GM19324 (cell line): ENCODE measurements around the gene CEACAM7.

Experiments used
- ATAC-seq: cut with Tn5 transposase; IDR thresholded peaks from one replicate; pipeline ENCODE4 v1.9.1; 2021; ENCODE audit warnings: mild to moderate bottlenecking, moderate library complexity; ENCODE audit not compliant: unreplicated experiment, low FRiP score

Gene CEACAM7

DNA sequence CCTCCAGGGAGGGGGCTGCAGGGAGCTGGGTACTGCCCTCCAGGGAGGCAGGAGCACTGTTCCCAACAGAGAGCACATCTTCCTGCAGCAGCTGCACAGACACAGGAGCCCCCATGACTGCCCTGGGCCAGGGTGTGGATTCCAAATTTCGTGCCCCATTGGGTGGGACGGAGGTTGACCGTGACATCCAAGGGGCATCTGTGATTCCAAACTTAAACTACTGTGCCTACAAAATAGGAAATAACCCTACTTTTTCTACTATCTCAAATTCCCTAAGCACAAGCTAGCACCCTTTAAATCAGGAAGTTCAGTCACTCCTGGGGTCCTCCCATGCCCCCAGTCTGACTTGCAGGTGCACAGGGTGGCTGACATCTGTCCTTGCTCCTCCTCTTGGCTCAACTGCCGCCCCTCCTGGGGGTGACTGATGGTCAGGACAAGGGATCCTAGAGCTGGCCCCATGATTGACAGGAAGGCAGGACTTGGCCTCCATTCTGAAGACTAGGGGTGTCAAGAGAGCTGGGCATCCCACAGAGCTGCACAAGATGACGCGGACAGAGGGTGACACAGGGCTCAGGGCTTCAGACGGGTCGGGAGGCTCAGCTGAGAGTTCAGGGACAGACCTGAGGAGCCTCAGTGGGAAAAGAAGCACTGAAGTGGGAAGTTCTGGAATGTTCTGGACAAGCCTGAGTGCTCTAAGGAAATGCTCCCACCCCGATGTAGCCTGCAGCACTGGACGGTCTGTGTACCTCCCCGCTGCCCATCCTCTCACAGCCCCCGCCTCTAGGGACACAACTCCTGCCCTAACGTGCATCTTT lies 12.5 kb upstream of the CEACAM7 start:
- ATAC-seq: no peak

GRCh38 chr19:41699968-41700323 lies 11.9 kb upstream of the CEACAM7 start:
- no peak for ATAC-seq

GRCh38 chr19:41699231-41699967 lies 11.3 kb upstream of the CEACAM7 start:
- no peak for ATAC-seq

- ATAC-seq: no peak
Observed at GRCh38 chr19:41698746-41699230, 10.7 kb upstream of the CEACAM7 start.

GRCh38 chr19:41697198-41697855 lies 9.3 kb upstream of the CEACAM7 start:
- ATAC-seq: no peak

GRCh38 chr19:41696402-41697197 lies 8.5 kb upstream of the CEACAM7 start:
- ATAC-seq: no peak

- no peak for ATAC-seq
Observed at GRCh38 chr19:41695745-41696144, 7.7 kb upstream of the CEACAM7 start.

DNA sequence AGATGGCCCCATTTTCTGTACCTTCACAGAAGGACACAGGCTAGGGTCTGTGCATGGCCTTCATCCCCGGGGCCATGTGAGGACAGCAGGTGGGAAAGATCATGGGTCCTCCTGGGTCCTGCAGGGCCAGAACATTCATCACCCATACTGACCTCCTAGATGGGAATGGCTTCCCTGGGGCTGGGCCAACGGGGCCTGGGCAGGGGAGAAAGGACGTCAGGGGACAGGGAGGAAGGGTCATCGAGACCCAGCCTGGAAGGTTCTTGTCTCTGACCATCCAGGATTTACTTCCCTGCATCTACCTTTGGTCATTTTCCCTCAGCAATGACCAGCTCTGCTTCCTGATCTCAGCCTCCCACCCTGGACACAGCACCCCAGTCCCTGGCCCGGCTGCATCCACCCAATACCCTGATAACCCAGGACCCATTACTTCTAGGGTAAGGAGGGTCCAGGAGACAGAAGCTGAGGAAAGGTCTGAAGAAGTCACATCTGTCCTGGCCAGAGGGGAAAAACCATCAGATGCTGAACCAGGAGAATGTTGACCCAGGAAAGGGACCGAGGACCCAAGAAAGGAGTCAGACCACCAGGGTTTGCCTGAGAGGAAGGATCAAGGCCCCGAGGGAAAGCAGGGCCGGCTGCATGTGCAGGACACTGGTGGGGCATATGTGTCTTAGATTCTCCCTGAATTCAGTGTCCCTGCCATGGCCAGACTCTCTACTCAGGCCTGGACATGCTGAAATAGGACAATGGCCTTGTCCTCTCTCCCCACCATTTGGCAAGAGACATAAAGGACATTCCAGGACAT lies 7.0 kb upstream of the CEACAM7 start:
- ATAC-seq: no peak

DNA sequence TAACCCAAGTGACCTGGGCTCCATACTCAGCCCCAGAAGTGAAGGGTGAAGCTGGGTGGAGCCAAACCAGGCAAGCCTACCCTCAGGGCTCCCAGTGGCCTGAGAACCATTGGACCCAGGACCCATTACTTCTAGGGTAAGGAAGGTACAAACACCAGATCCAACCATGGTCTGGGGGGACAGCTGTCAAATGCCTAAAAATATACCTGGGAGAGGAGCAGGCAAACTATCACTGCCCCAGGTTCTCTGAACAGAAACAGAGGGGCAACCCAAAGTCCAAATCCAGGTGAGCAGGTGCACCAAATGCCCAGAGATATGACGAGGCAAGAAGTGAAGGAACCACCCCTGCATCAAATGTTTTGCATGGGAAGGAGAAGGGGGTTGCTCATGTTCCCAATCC lies 6.1 kb upstream of the CEACAM7 start:
- no peak for ATAC-seq

- no peak for ATAC-seq
Observed at GRCh38 chr19:41691268-41691970, 3.3 kb upstream of the CEACAM7 start.

- ATAC-seq: no peak
Observed at GRCh38 chr19:41690801-41691065, 2.7 kb upstream of the CEACAM7 start.

DNA sequence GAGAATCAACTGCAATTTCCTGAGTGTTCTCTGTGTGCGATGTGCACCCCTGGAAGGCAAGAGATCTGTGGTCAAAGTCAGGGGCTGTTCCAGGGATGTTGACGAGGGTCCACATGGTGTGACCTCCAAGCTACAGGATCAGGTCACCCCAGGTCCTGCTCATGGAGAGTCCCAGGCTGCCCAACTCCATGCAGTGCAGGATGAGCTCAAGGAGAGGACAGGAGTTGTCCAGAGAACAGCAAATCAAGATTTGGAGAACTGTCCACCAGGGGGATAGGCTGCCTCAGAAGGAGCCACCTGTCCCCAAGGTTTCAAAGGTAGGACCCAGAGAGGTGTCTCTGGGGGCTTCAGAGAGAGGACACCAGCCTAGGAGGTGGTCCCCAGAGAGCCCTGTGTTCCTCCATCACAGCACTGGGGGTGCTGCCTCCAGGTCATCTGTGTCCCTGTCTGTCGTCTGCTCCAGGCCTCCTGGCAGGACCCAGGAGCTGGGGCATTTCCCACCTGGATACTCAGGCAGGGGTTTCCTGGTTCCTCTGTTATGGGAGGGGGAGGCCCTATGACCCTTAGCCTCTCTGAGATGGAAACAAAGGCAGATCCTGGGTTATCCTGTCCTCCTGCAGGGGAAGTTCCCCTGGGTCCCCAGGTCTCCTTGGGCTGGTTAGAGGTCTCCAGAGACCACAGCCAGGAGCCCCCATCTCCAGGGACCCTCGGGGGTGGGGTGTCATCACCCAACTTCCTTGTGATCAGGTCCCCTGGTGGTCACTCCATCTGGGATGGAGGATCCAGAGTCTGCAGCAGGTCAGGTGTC lies 2.1 kb upstream of the CEACAM7 start:
- no peak for ATAC-seq

- ATAC-seq: no peak
Observed at GRCh38 chr19:41688687-41689086, 617 bp upstream of the CEACAM7 start.

DNA sequence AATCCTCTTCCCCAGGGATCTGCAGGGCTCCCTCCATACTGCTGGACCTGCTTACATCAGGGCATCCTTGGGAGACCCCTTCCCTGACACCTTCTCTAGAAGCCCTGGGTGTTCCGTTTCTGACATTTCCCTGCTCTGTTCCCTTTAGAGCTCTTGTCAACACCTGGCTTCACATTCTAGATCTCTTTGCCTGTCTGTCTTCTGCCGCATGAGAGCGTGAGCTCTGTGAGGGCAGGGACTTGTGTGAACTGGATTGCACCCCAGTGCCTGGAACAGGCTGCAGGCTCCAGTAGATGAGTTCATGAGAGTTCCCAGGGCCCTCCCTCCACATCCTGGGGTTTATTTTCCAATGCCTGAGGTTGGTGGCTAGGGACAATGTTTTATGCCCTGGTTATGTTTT lies 651 bp downstream of the CEACAM7 start:
- ATAC-seq: no peak

DNA sequence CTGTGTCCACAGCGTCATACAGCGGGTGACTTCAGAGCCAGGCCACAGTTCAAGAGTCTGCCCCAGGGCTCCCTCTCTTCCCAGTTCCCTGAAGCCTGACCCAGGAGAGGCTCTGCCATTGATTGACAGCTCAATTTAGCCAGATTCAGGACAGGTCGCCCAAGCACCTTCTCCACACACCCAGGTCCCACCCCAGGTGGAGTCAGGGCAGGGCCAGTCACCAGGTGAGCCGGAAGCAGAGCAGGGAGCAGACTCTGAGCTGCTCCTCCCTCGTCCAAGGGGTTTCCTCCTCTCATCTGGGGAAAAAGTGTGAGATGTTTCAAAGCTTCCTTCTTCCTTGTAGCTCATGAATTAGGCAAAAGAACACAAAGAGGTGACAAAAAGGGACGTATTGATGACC lies 5.6 kb downstream of the CEACAM7 start:
- ATAC-seq: no peak

GRCh38 chr19:41671486-41671885 lies 16.6 kb downstream of the CEACAM7 start:
- no peak for ATAC-seq

DNA sequence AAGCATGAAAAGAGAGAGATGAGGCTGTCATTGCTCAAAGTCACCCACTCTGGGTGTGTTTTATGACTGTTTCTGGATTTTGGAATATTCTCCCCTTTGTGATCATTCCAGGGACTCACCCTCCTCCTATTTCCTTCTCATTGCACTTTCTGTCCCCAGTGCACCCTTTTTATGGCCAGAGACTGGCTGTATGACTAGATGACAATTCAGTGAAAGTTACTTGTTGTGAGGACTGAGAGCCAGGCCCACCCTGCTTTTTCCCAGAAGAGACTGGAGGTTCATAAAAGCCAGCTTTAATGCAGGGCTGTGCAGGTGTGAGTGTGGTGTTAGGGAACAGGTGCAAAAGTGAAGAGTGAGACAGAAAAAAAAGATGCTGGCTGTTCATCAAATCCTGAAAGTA lies 17.3 kb downstream of the CEACAM7 start:
- no peak for ATAC-seq

DNA sequence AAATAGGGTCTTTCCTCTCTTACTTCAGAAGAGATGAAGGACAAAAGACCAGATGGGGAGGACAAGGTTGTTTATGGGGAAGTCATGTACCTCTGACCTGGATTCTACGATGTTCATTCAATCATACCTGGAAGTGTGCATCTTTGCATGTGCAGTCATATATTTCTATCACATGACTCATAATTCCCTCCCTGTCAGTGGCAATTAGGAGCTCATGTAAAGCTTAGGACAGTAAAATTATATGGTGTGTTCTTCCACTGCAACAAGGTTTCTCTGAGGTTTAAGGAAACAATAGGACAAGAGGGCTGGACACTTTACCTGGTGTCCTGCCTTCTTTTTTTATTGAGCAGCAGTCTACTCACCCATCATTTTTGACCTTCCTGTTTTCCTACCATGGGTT lies 19.8 kb downstream of the CEACAM7 start:
- no peak for ATAC-seq

DNA sequence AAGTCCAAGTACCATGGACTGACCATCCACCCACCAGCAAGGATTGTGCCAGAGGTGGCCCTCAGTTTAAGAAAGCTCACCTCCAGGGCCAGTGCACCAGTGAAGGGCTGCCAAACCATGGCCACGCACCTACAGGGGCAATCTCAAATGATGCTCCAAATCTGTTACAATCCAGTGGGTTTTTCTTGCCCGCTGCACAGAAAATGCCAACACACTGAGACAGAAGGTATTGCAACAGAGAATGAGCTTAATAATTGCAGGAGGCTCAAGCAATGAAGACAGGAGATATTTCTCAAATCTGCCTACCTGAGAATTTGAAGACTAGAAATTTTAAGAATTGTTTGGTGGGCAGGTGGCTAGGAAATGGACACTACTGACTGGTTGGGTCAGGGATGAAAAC lies 22.0 kb downstream of the CEACAM7 start:
- ATAC-seq: no peak
